Measurements from ENCODE around the gene RELB.

RELB gene

DNA sequence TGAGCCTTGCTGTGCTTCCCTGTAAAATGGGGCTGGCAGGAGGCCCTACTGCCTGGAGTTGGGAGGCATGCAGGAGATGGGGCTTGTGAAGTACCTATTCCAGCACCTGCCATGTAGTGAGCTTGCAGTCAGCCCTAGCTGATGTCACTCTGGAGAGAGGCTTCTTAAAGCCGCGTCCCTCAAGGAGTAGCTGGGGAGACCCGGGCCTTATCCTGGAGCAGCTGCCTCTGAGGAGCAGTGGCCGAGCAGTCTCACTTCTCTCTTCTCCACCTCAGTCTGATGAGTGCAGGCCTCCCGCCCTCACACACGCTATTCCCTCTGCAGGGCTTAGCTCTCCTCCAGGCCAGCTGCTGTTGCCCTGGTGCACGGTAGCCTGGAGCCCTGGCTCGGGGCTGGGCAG is 55.6 kb downstream of the RELB start:
- Mint-ChIP-seq H3K4me3 (peak overlapping the region; percentile 22), H3K27me3 (no peaks in the 10 kb centered on the region), H3K27ac (peak overlapping the region; percentile 73), H3K4me1 (peaks cover 64% of the 10 kb centered on the region), H3K36me3 (peaks cover 74% of the 10 kb centered on the region), H3K9me3 (no peaks in the 10 kb centered on the region)
- peak; percentile 57 for ATAC-seq

DNA sequence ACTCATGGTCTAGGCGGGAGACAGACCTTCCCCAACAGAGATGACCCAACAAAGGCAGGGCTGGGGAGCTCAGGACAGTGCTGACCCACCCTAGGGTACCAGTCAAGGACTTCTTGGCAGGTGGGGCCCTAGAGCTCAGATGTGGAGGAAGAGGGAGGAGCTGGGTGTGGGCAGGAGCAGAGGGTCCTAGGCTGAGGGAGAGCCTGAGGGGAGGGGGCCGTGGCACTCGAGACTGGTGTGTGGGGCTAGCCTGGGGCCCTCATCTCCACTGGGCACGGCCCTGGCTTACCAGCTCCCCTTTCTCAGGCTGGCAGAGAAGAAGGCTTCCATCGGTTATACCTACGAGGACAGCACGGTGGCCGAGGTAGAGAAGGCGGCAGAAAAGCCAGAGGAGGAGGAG is 56.2 kb downstream of the RELB start:
- Mint-ChIP-seq H3K4me3 (peak overlapping the region; percentile 22), H3K27me3 (no peaks in the 10 kb centered on the region), H3K27ac (peak overlapping the region; percentile 73), H3K36me3 (peaks cover 70% of the 10 kb centered on the region), H3K9me3 (no peaks in the 10 kb centered on the region), H3K4me1 (peaks cover 58% of the 10 kb centered on the region)
- ATAC-seq = no peak

DNA sequence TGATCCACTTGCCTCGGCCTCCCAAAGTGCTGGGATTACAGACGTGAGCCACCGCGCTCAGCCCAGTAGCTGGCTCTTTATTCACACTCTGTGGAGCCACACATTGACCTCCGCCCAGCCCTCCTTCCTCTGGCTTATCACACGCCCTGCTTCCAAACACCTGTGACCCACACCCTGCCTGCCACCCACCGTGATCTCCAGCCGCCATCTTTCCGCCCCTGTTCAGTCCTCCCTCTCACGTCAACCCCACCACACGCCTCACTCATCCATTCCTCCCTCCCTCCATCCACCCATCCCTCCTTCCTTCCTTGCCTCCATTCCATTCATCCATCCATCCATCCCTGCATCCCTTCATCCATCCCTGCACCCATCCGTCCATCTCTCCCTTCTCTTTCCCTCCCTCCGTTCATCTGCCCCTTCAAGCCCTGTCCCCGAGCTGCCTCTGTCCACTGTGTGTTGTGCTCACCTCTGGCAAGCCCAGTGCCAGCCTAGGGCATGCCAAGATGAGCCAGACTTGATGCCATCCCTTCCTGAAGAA is 57.4 kb downstream of the RELB start:
- no peak overlapping the region for H3K4me3 Mint-ChIP-seq
- ATAC-seq = no peak
- peaks cover 51% of the 10 kb centered on the region for H3K4me1 Mint-ChIP-seq
- peak overlapping the region; percentile 73 for H3K27ac Mint-ChIP-seq
- H3K27me3 Mint-ChIP-seq = no peaks in the 10 kb centered on the region
- H3K9me3 Mint-ChIP-seq = no peaks in the 10 kb centered on the region
- H3K36me3 Mint-ChIP-seq = peaks cover 71% of the 10 kb centered on the region

- no peak overlapping the region for H3K4me3 Mint-ChIP-seq
- peaks cover 72% of the 10 kb centered on the region for H3K36me3 Mint-ChIP-seq
- H3K27ac Mint-ChIP-seq = peak overlapping the region; percentile 73
- ATAC-seq = peak; percentile 91
- H3K4me1 Mint-ChIP-seq = peaks cover 50% of the 10 kb centered on the region
- no peaks in the 10 kb centered on the region for H3K27me3 Mint-ChIP-seq
- no peaks in the 10 kb centered on the region for H3K9me3 Mint-ChIP-seq
These were observed 58.1 kb downstream of the RELB start for GRCh38 chr19:45059258-45059965.

DNA sequence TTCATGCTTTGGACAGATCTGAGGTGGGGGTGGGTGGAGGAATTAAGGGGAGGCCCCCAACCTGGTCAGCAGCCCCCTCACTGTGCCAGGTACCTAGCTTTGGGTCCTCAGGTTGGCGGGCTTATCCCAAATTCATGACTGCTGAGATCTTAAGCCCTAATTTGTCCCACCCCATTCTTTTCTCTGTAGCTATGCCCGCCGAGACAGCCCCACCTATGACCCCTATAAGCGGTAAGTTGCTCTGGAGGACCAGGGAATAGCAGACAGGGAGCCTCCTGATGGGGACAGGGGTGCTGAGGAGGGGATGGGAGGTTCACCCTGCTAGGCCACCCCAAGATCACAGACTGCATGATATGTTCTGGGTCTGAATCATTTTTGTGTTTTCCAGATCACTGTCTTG is 60.7 kb downstream of the RELB start:
- no peaks in the 10 kb centered on the region for H3K27me3 Mint-ChIP-seq
- H3K4me3 Mint-ChIP-seq = no peak overlapping the region
- peaks cover 28% of the 10 kb centered on the region for H3K4me1 Mint-ChIP-seq
- H3K36me3 Mint-ChIP-seq = peaks cover 60% of the 10 kb centered on the region
- ATAC-seq = no peak
- H3K9me3 Mint-ChIP-seq = no peaks in the 10 kb centered on the region
- no peak overlapping the region for H3K27ac Mint-ChIP-seq

- no peaks in the 10 kb centered on the region for H3K9me3 Mint-ChIP-seq
- no peaks in the 10 kb centered on the region for H3K27me3 Mint-ChIP-seq
- H3K4me1 Mint-ChIP-seq = peaks cover 24% of the 10 kb centered on the region
- peaks cover 49% of the 10 kb centered on the region for H3K36me3 Mint-ChIP-seq
- no peak overlapping the region for H3K27ac Mint-ChIP-seq
- peak; percentile 61 for ATAC-seq
- H3K4me3 Mint-ChIP-seq = no peak overlapping the region
These were observed 62.9 kb downstream of the RELB start for GRCh38 chr19:45063851-45064801.

DNA sequence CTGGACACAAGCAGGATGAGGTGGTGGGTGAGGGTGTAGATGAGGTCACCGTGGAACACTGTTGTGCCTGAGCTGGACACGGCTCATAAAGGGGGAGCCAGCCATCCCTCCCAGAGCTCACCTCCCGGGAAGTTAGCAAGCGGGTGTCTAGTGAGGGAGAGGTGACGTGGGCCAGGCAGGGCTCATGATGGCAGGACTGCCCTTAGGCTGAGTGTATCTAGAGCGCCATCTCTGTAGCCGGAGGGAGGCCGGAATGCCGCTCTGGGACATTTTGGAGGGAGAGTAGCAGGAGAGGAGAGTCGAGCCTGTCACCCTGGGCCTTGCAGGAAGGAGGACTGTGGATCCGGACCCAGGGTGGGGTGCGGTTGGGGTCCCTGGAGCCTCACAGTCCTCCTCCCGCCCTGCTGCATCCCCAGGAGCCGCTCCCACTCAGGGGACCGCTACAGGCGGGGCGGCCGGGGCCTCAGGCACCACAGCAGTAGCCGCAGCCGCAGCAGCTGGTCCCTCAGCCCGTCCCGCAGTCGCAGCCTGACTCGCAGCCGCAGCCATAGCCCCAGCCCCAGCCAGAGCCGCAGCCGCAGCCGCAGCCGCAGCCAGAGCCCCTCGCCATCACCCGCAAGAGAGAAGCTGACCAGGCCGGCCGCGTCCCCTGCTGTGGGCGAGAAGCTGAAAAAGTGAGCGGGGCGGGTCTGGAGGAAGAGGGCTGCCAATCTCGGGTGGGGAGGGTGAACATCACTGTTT is 65.8 kb downstream of the RELB start:
- Mint-ChIP-seq H3K27me3 (no peaks in the 10 kb centered on the region), H3K9me3 (no peaks in the 10 kb centered on the region), H3K36me3 (peaks cover 56% of the 10 kb centered on the region), H3K27ac (peak overlapping the region; percentile 30), H3K4me3 (no peak overlapping the region), H3K4me1 (peaks cover 41% of the 10 kb centered on the region)
- ATAC-seq = no peak

DNA sequence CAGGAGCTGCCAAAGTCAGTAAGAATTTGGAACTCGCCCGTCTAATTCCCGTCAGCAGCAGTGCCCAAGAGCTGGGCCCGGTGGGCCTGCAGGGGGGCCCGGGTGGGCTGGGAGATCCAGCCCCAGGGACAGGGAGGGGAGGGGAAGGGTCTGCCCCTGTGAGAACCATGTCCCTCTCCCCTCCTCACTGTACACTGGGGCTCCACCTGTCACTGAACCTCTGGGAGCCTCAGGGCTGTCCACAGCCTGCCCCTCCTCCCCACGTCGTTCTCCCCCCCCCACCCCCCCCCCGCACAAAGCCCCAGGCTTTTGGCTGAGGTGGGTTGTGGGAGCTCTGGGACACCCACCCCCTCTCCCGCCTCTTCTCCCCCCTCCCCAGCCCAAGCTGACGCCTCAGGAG is 66.8 kb downstream of the RELB start:
- peak overlapping the region; percentile 71 for H3K27ac Mint-ChIP-seq
- peaks cover 50% of the 10 kb centered on the region for H3K4me1 Mint-ChIP-seq
- no peak for ATAC-seq
- H3K36me3 Mint-ChIP-seq = peaks cover 60% of the 10 kb centered on the region
- no peak overlapping the region for H3K4me3 Mint-ChIP-seq
- H3K9me3 Mint-ChIP-seq = no peaks in the 10 kb centered on the region
- H3K27me3 Mint-ChIP-seq = no peaks in the 10 kb centered on the region

GRCh38 chr19:45069056-45069455 is 67.8 kb downstream of the RELB start:
- Mint-ChIP-seq H3K27me3 (no peaks in the 10 kb centered on the region), H3K27ac (peak overlapping the region; percentile 71), H3K9me3 (no peaks in the 10 kb centered on the region), H3K4me1 (peaks cover 52% of the 10 kb centered on the region), H3K4me3 (no peak overlapping the region), H3K36me3 (peaks cover 58% of the 10 kb centered on the region)
- no peak for ATAC-seq

DNA sequence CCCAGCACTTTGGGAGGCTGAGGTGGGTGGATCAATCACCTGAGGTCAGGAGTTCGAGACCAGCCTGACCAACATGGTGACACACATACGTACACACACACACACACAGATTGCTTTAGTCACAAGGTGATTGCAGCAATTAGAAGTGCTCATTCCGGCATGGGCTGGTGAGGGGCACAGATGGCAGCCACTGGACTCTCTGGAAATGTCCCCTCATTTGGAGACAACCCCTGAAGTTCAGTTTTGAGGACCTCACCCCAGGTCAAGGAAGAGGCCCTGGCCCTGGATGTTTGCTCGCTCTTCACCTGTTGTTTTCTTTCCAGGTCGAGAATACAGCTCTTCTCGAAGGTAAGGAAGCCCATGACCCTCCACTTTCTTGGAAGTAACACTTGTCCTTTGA is 69.0 kb downstream of the RELB start:
- H3K9me3 Mint-ChIP-seq = no peaks in the 10 kb centered on the region

GRCh38 chr19:45070861-45071544 is 69.7 kb downstream of the RELB start:
- no peak for ATAC-seq
- H3K36me3 Mint-ChIP-seq = peaks cover 53% of the 10 kb centered on the region
- no peaks in the 10 kb centered on the region for H3K9me3 Mint-ChIP-seq
- no peak overlapping the region for H3K27ac Mint-ChIP-seq
- peaks cover 64% of the 10 kb centered on the region for H3K4me1 Mint-ChIP-seq
- no peak overlapping the region for H3K4me3 Mint-ChIP-seq
- no peaks in the 10 kb centered on the region for H3K27me3 Mint-ChIP-seq

More for the DNA sequence above, 69.0 kb downstream of the RELB start:
- Mint-ChIP-seq H3K27ac (peak overlapping the region; percentile 71), H3K36me3 (peaks cover 53% of the 10 kb centered on the region), H3K4me1 (peaks cover 64% of the 10 kb centered on the region), H3K4me3 (no peak overlapping the region), H3K27me3 (no peaks in the 10 kb centered on the region)
- ATAC-seq = no peak

DNA sequence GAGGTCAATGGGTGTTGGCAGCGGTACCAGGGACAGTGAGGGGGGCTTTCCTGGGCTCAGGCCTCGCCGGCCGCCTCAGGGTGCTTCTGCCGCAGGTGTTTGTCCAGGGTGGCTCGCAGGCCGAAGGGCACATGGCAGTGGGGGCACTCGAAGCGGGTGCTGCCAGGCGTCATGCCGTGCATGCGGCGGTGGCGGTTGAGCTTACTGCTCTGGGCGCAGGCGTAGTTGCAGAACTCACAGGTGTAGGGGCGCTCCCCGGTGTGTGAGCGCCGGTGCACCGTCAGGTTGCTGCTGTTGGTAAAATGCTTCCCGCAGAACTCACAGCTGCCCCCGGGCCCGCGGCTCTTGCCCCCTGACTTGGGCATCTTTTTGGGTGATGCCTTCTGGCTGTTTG is 70.3 kb downstream of the RELB start:
- H3K27me3 Mint-ChIP-seq = no peaks in the 10 kb centered on the region
- no peak overlapping the region for H3K27ac Mint-ChIP-seq
- no peak for ATAC-seq
- peaks cover 66% of the 10 kb centered on the region for H3K4me1 Mint-ChIP-seq
- H3K4me3 Mint-ChIP-seq = no peak overlapping the region
- H3K9me3 Mint-ChIP-seq = no peaks in the 10 kb centered on the region
- peaks cover 53% of the 10 kb centered on the region for H3K36me3 Mint-ChIP-seq

DNA sequence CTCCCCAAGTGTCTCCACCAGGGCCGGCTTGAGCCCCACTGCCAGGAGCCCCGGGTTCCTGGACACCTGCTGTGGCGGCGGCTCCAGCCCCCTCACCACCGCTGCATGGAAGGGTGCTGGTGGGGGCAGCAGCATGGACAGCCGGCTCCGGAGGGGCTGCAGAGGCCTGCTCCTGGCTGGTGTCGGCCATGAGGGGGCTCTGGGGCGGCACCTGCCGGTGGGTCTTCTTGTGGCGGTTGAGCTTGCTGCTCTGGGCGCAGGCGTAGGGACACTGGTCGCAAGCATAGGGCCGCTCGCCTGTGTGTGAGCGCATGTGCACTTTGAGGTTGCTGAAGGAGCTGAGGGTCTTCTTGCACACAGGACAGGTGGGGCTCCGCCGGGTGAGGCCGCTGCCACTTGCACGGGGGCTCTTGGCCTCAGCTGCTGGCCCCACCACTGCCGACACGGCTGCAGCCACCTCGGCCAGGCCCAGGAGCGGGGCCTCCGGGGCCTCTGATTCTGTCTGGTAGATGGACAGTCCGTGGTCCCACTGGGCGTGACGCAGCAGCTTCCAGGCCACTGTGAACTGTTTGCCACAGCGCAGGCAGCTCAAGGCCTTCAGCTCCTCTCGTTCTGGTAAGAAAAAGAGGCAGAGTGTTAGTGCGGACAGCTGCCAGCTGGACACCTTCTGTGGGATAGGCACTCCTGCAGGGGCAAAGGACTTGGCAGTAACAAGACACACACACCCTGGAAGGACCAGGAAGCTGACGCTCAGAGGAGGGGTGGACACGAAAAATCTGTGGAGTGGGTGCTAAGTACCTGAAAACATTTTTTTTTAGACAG is 70.9 kb downstream of the RELB start:
- Mint-ChIP-seq H3K9me3 (no peaks in the 10 kb centered on the region), H3K4me1 (peaks cover 68% of the 10 kb centered on the region), H3K36me3 (peaks cover 47% of the 10 kb centered on the region), H3K27me3 (no peaks in the 10 kb centered on the region), H3K27ac (peak overlapping the region; percentile 67), H3K4me3 (no peak overlapping the region)
- ATAC-seq = no peak

DNA sequence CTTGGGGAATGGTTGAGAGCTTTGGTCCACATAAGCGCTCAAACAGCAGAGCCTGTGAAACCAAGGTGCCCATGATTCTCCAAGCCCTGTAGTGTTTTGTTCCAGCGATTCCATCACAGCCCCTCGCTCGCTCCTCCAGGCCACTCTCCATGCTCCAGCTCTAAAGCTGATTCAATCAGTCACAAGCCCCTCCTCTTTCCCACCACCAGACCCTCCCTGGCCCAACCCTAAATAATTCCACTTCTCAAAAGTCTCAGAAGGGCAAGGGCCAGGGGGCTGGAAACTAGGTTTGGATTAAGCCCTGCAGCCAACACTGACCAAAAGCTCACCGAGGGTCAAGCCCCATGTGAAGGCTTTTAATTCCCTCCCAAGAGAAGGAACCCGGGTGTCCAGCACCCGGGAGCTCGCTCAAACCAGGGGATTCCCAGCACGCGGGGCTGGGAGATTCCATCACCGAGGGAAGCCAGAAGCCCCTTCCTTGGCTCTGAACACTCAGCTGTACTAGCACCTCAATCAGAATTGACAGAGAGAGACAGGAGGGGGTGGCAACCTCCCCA is 73.6 kb downstream of the RELB start:
- Mint-ChIP-seq H3K36me3 (peaks cover 37% of the 10 kb centered on the region), H3K4me1 (peaks cover 67% of the 10 kb centered on the region)

More for the DNA sequence above, 73.6 kb downstream of the RELB start:
- H3K27me3 Mint-ChIP-seq = no peaks in the 10 kb centered on the region
- no peaks in the 10 kb centered on the region for H3K9me3 Mint-ChIP-seq
- no peak for ATAC-seq
- peak overlapping the region; percentile 96 for H3K4me3 Mint-ChIP-seq
- peak overlapping the region; percentile 94 for H3K27ac Mint-ChIP-seq
